Astrocyte of the cerebellum (primary cell): Measurements from ENCODE around the gene NUF2.
"Not testable (repeated sequence)": the region's sequence is repeated elsewhere in the genome, so short reads cannot be mapped to it uniquely, and the experiment has no call there.

Source experiments
- DNase-seq: peaks from one replicate; pipeline ENCODE4 v3.0.0-alpha.2; 2011; ENCODE audit warnings: low read depth
- H3K4me3 ChIP-seq: 2 replicates; pipeline ENCODE4 v1.5.1; 2011; ENCODE audit warnings: mild to moderate bottlenecking, low read depth, low read length, moderate library complexity
- CTCF ChIP-seq: IDR thresholded peaks from 2 replicates; pipeline ENCODE4 v1.5.1; 2012; ENCODE audit warnings: low read length, low read depth, moderate library complexity, mild to moderate bottlenecking; ENCODE audit errors: missing control alignments
- in situ Hi-C: cut with HindIII; loops from 2 replicates; pipeline ENCODE4 v1.10.0; 2017; ENCODE audit warnings: low sequenced_read_pairs

NUF2 gene

DNA sequence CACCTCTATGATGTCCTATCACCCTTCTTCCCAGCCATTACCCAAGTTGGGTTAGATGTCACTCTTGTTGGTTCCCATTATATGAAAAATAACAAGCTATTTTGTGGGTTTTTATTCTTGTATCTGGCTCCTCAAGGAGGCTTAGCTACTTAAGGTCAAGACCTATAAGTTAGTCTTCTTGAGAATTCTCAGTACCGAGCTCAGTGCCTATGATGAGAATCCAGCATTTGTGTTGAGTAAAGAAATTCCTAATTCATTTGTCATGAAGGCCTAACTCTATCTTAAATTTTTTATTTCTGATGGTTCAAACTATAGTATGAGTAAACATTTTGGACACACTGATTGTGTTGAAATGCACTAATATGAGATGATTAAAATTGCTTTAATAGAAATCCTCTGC is 15.9 kb downstream of the NUF2 start:
- in situ Hi-C loops, result no loop called here
- TF ChIP-seq CTCF, result no peak
- H3K4me3 ChIP-seq, result no peak overlapping the region
- no peak for DNase-seq

DNA sequence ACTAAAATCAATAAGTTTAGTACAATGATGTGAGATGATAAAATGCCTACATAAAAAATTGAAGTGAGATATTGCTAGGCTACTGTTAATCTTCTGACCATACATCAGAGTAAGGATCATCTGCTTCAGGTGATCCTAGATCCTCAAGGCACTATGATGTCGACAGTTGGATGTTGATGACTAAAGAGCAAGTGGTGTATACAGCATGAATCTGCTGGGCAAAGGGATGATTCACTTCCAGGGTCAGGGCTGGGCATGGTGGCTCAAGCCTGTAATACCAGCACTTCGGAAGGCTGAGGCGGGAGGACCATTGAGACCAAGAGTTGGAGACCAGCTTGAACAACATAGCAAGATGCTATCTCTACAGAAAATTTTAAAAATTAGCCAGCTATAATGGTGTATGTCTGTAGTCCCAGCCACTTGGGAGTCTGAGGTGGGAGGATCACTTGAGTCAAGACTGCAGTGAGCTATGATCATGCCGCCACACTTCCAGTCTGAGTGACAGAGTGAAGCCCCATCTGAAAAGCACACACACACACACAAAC is 24.6 kb downstream of the NUF2 start:
- no peak for DNase-seq
- no peak overlapping the region for H3K4me3 ChIP-seq
- in situ Hi-C loops, result no loop called here
- TF ChIP-seq CTCF, result no peak

DNA sequence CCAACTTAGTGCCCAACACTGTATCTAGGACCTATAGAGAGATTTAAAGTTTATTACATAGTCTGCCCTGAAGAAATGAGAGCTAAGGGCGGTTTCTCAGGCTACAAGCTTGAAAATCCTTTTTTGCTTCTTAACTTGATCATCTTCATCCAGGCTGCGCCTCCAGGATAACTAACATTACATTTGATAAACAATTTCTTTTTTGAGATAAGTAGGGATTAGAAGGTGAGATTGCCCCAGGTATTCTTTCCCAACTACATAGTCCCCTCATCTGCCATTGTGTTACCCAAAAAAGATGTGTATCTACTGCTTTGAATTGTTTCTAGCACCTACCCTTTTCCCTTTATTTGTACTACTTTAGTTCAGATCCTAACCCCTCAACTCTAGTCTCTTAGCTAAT is 25.4 kb downstream of the NUF2 start:
- no peak overlapping the region for H3K4me3 ChIP-seq
- in situ Hi-C loops, result no loop called here
- no peak for TF ChIP-seq CTCF
- DNase-seq, result no peak

- in situ Hi-C loops, result no loop called here
- TF ChIP-seq CTCF, result no peak
- H3K4me3 ChIP-seq, result no peak overlapping the region
- no peak for DNase-seq
Measured at GRCh38 chr1:163351912-163352311, 30.2 kb downstream of the NUF2 start.

- no peak for DNase-seq
- H3K4me3 ChIP-seq, result no peak overlapping the region
- TF ChIP-seq CTCF, result no peak
- in situ Hi-C loops, result no loop called here
Measured at GRCh38 chr1:163357378-163357777, 35.6 kb downstream of the NUF2 start.

DNA sequence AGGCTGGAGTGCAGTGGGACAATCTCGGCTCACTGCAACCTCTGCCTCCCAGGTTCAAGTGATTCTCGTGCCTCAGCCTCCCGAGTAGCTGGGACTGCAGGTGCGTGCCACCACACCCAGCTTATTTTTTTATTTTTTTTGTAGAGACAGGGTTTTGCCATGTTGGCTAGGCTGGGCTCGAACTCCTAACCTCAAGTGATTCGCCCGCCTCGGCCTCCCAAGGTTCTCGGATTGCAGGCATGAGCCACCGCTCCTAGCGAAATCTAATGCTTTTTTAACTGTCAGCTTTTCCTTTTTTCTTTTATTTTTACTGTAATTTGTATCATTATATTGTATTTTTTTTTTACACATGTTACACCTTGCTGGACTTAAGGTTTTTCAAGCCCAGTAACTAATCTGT is 36.4 kb downstream of the NUF2 start:
- H3K4me3 ChIP-seq, in situ Hi-C loops, DNase-seq: not testable (repeated sequence)

- peak; percentile 66 for TF ChIP-seq CTCF
- no peak overlapping the region for H3K4me3 ChIP-seq
- DNase-seq, result no peak
- in situ Hi-C loops, result no loop called here
Measured at GRCh38 chr1:163361123-163361934, 39.6 kb downstream of the NUF2 start.
